ENCODE results near the gene TRIP12. TPM values are rescaled to one million over a fixed set of nuclear protein-coding genes. Genes with fewer than 3 reads are reported as not detected.

TRIP12 gene
- total and polyA plus RNA-seq, 2 donors (not counting 3 experiments of a cell fraction or from before 2014, with no cell fraction given) = 53.8 to 278 TPM

- dilution Hi-C loops (cut with MboI; ENCODE audit: extremely low pct_ligation_motif_present, low sequenced_read_pairs) = no loop called here
- CTCF ChIA-PET = no interaction called here
- no TSS peak for BruUV-seq (replicated peaks)
These were observed 183.7 kb downstream of the TRIP12 start for GRCh38 chr2:229738024-229738625.

More at GRCh38 chr2:229738024-229738625, 183.7 kb downstream of the TRIP12 start:
- H3K4me2 ChIP-seq (ENCODE audit: insufficient read depth, low read length) = no peak overlapping the region
- no peaks in the 10 kb centered on the region for H3K9me1 ChIP-seq (replicated peaks; ENCODE audit: control insufficient read depth, extremely low read depth, insufficient read depth, low read length)
- H3K9me3 ChIP-seq (replicated peaks; ENCODE audit: control insufficient read depth, insufficient read depth, low read length) = no peaks in the 10 kb centered on the region
- no peaks in the 10 kb centered on the region for H3K36me3 ChIP-seq (ENCODE audit: control insufficient read depth in 2 of 2, extremely low read depth in 1 of 2, insufficient read depth in 2 of 2, low read length in 2 of 2)
- FAIRE-seq = no peak
- H3K27ac ChIP-seq (ENCODE audit: insufficient read depth, low read depth, low read length) = no peak overlapping the region
- TF ChIP-seq POLR2A (IDR thresholded peaks at IDR 0.05; ENCODE audit: low read depth, low read length) (no peak), POLR2AphosphoS5 (IDR thresholded peaks at IDR 0.05; ENCODE audit: insufficient read depth, low read depth, low read length) (no peak), FOS (IDR thresholded peaks at IDR 0.05; ENCODE audit: borderline replicate concordance, insufficient read depth, low read length) (no peak), JUN (IDR thresholded peaks at IDR 0.05; ENCODE audit: borderline replicate concordance, insufficient read depth, insufficient read length, low read depth) (no peak), EZH2 (IDR thresholded peaks at IDR 0.05; ENCODE audit: borderline replicate concordance, low read depth, low read length, severe bottlenecking) (no peak), GATA2 (IDR thresholded peaks at IDR 0.05; ENCODE audit: insufficient read depth, insufficient read length, low read depth, low read length) (no peak), MYC (IDR thresholded peaks at IDR 0.05; ENCODE audit: low read depth, low read length) (no peak), MAX (IDR thresholded peaks at IDR 0.05; ENCODE audit: insufficient read depth, insufficient read length) (no peak), CTCF (IDR thresholded peaks at IDR 0.05; ENCODE audit: extremely low read depth in 1 of 2, insufficient read depth in 1 of 2, low read depth in 1 of 2, low read length in 2 of 2) (no peak)
- peaks cover 0 to 3% of the 10 kb centered on the region in 2 experiments for H3K27me3 ChIP-seq (ENCODE audit: control insufficient read depth in 2 of 2, insufficient read depth in 2 of 2, low read length in 2 of 2)
- H2AFZ ChIP-seq (ENCODE audit: low read depth, low read length) = no peak overlapping the region
- no peak overlapping the region for H3K9ac ChIP-seq (replicated peaks; ENCODE audit: extremely low read depth, insufficient read depth, low read length)
- intact Hi-C loops (cut with micrococcal nuclease) = no loop called here
- no peak overlapping the region for H3K4me3 ChIP-seq (replicated peaks in 1 of 3; ENCODE audit: insufficient read depth in 1 of 3, low read depth in 1 of 3, low read length in 3 of 3)
- no peaks in the 10 kb centered on the region for H3K79me2 ChIP-seq (ENCODE audit: control insufficient read depth, insufficient read depth, low read length)
- no peaks in the 10 kb centered on the region for H3K4me1 ChIP-seq (ENCODE audit: control insufficient read depth, extremely low read depth, insufficient read depth, low read length)
- DNase-seq (ENCODE audit: low read depth, low spot score) = no peak
- POLR2A ChIA-PET = no interaction called here
- no peaks in the 10 kb centered on the region for H4K20me1 ChIP-seq (replicated peaks; ENCODE audit: control insufficient read depth, extremely low read depth, insufficient read depth, low read length)
